ENCODE results near the gene NPIPB8. TPM values are rescaled to one million over a fixed set of nuclear protein-coding genes. Genes with fewer than 3 reads are reported as not detected.

The NPIPB8 gene
- total and polyA plus RNA-seq, 9 of the 15 experiments (the other 6 are each of a cell fraction or from before 2014, with no cell fraction given) = 0.16 TPM; not detected in 8

- Histone ChIP-seq H3K27ac (ENCODE audit: extremely low read depth, low read depth, low read length) (peak overlapping the region; percentile 8; the same call in 1 of the 3 replicates), H3K27me3 (ENCODE audit: control insufficient read depth in 2 of 2, insufficient read depth in 2 of 2, low read length in 2 of 2) (no peaks in the 10 kb centered on the region), H3K9me1 (ENCODE audit: control insufficient read depth, insufficient read depth, low read length) (peaks cover 4% of the 10 kb centered on the region), H3K4me1 (replicated peaks in 1 of 2; ENCODE audit: control insufficient read depth in 2 of 2, insufficient read depth in 2 of 2, low read length in 2 of 2) (peaks cover 11 to 22% of the 10 kb centered on the region in 2 experiments), H3K4me3 (no peak overlapping the region), H3K4me2 (ENCODE audit: insufficient read depth, low read length) (peak overlapping the region; percentile 24), H2AFZ (ENCODE audit: low read depth, low read length) (no peak overlapping the region), H3K9me3 (replicated peaks; ENCODE audit: control insufficient read depth, insufficient read depth, low read depth, low read length) (no peaks in the 10 kb centered on the region), H3K9ac (ENCODE audit: insufficient read depth in 1 of 2, low read depth in 2 of 2, low read length in 2 of 2) (peak overlapping the region in 1 of 2 experiments; percentile 89; a peak in 3 of 4 replicates), H3K36me3 (ENCODE audit: control insufficient read depth, insufficient read depth, low read length) (peaks cover 2% of the 10 kb centered on the region; the same call in 1 of the 3 replicates), H3K79me2 (ENCODE audit: control insufficient read depth, insufficient read depth, low read length) (no peaks in the 10 kb centered on the region), H4K20me1 (replicated peaks; ENCODE audit: control insufficient read depth, insufficient read depth, low read length) (no peaks in the 10 kb centered on the region)
- ChIA-PET CTCF (ENCODE audit: low intra/inter-chr PET ratio) (no interaction called here), POLR2A (no interaction called here)
- FAIRE-seq = no peak
- no TSS peak for BruUV-seq (replicated peaks)
- ATAC-seq = no peak
- in situ Hi-C loops (cut with MboI) (no loop called here), intact Hi-C loops (cut with micrococcal nuclease) (no loop called here)
- 73% methylated on average over 5 of the region's 8 CpGs for WGBS (ENCODE audit: insufficient coverage, low coverage, missing lambda C conversion rate)
- DNase-seq (ENCODE audit: extremely low read depth in 1 of 4, low spot score in 3 of 4) = peak in 3 of 4 experiments; percentile 25 to 33 (median 32)
- TF ChIP-seq ZSCAN29 (IDR thresholded peaks at IDR 0.05) (no peak), ADNP (tag; IDR thresholded peaks at IDR 0.05) (no peak), MAFF (IDR thresholded peaks at IDR 0.05; ENCODE audit: low read length) (peak; percentile 94), SMAD1 (IDR thresholded peaks at IDR 0.05; ENCODE audit: low read depth, low read length, partially characterized antibody) (no peak), ZFX (CRISPR knock-in tag; IDR thresholded peaks at IDR 0.05) (peak; percentile 29; the same call in 1 of the 2 replicates), NFYB (IDR thresholded peaks at IDR 0.05; ENCODE audit: extremely low read depth, insufficient read length) (no peak), NR4A1 (CRISPR knock-in tag; IDR thresholded peaks at IDR 0.05) (no peak), NR4A1 (tag; IDR thresholded peaks at IDR 0.05) (no peak), ZNF695 (CRISPR knock-in tag; IDR thresholded peaks at IDR 0.05) (no peak), RBM14 (IDR thresholded peaks at IDR 0.05; ENCODE audit: borderline replicate concordance, insufficient read depth, low read depth, low read length) (no peak), SIRT6 (IDR thresholded peaks at IDR 0.05; ENCODE audit: low read depth, low read length) (no peak), DIDO1 (tag; IDR thresholded peaks at IDR 0.05; ENCODE audit: low read depth) (no peak), E2F8 (IDR thresholded peaks at IDR 0.05; ENCODE audit: low read depth, partially characterized antibody) (no peak), TRIM25 (IDR thresholded peaks at IDR 0.05; ENCODE audit: borderline replicate concordance) (no peak), MAFG (tag; conservative IDR thresholded peaks at IDR 0.05) (peak; percentile 93), HDAC2 (IDR thresholded peaks at IDR 0.05) (no peak), BHLHE40 (IDR thresholded peaks at IDR 0.05; ENCODE audit: low read length) (no peak), MBD1 (CRISPR knock-in tag; IDR thresholded peaks at IDR 0.05) (no peak)
Measured at GRCh38 chr16:28596115-28596630, 41.7 kb upstream of the NPIPB8 start.

Measured in K562 (cell line).